Ascending aorta (tissue), 2 donors: ENCODE data around the gene SAP30L. TPM values are rescaled to one million over a fixed set of nuclear protein-coding genes. Genes with fewer than 3 reads are reported as not detected.

Source experiments
- DNase-seq, 2 donors: peaks; one replicate each; pipeline ENCODE4 v3.0.0-alpha.2; 2019; ENCODE audit warnings: low spot score in 2 of 2
- H3K27ac ChIP-seq, 2 donors: fragments of 200-600 bp; sonication (generic); one replicate each; pipeline ENCODE4 v1.5.1; 2016 to 2017; ENCODE audit warnings: mild to moderate bottlenecking in 1 of 2
- H3K27me3 ChIP-seq: fragments of 200-600 bp; sonication (generic); one replicate; pipeline ENCODE4 v1.5.1; 2017
- H3K36me3 ChIP-seq, 2 donors: fragments of 200-600 bp; sonication (generic); one replicate each; pipeline ENCODE4 v1.5.1; 2016
- H3K4me1 ChIP-seq, 2 donors: fragments of 200-600 bp; sonication (generic); one replicate each; pipeline ENCODE4 v1.5.1; 2016 to 2017; ENCODE audit warnings: mild to moderate bottlenecking in 1 of 2
- H3K4me3 ChIP-seq, 2 donors: fragments of 200-600 bp; sonication (generic); one replicate each; pipeline ENCODE4 v1.5.1; 2016 to 2017; ENCODE audit warnings: mild to moderate bottlenecking in 1 of 2
- H3K9me3 ChIP-seq, 2 donors: fragments of 200-600 bp; sonication (generic); one replicate each; pipeline ENCODE4 v1.5.1; 2016
- intact Hi-C: fragments of 100-400 bp; cut with DNase I; formaldehyde crosslinking; loops from one replicate; pipeline ENCODE4 v1.15.1; 2023
- total RNA-seq: library from RNA; depleted of rRNA; stranded (reverse); fragments of >200 nt; gene quantifications from one replicate; pipeline ENCODE4 v1.1.0, GENCODE V29; 2016
- TF ChIP-seq, protein P1 (sequence below), 3 experiments: fragments of 200-600 bp in 2 of 3; fragments of 450-650 bp in 1 of 3; sonication (generic) in 2 of 3; IDR thresholded peaks; one replicate each; pipeline ENCODE4 v1.5.1; 2016 to 2019; ENCODE audit warnings: antibody characterized with exemption in 3 of 3, mild to moderate bottlenecking in 1 of 3, moderate library complexity in 1 of 3

SAP30L gene
- total RNA-seq, 1 donor from 2014 or later = 36.5 TPM

- TF ChIP-seq, protein P1, sequence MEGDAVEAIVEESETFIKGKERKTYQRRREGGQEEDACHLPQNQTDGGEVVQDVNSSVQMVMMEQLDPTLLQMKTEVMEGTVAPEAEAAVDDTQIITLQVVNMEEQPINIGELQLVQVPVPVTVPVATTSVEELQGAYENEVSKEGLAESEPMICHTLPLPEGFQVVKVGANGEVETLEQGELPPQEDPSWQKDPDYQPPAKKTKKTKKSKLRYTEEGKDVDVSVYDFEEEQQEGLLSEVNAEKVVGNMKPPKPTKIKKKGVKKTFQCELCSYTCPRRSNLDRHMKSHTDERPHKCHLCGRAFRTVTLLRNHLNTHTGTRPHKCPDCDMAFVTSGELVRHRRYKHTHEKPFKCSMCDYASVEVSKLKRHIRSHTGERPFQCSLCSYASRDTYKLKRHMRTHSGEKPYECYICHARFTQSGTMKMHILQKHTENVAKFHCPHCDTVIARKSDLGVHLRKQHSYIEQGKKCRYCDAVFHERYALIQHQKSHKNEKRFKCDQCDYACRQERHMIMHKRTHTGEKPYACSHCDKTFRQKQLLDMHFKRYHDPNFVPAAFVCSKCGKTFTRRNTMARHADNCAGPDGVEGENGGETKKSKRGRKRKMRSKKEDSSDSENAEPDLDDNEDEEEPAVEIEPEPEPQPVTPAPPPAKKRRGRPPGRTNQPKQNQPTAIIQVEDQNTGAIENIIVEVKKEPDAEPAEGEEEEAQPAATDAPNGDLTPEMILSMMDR (IDR thresholded peaks at IDR 0.05) = no peak
- peaks cover 4 to 24% of the 10 kb centered on the region in 2 donors for H3K4me1 ChIP-seq
- no peaks in the 10 kb centered on the region for H3K27me3 ChIP-seq
- H3K4me3 ChIP-seq = peak overlapping the region; percentile 97 to 99
- peaks cover 0 to 15% of the 10 kb centered on the region in 2 donors for H3K36me3 ChIP-seq
- intact Hi-C loops = loop anchor here (1.0 to 10.0 kb wide), 4 partner anchors 76 to 410 kb away; partner anchors contain the start of genes CNOT8, FAXDC2 and LARP1
- DNase-seq = peak in 1 of 2 donors; percentile 65
- peak overlapping the region; percentile 79 to 92 for H3K27ac ChIP-seq
- no peaks in the 10 kb centered on the region for H3K9me3 ChIP-seq
These were observed 1.0 kb upstream of the SAP30L start for GRCh38 chr5:154444556-154445421.

DNA sequence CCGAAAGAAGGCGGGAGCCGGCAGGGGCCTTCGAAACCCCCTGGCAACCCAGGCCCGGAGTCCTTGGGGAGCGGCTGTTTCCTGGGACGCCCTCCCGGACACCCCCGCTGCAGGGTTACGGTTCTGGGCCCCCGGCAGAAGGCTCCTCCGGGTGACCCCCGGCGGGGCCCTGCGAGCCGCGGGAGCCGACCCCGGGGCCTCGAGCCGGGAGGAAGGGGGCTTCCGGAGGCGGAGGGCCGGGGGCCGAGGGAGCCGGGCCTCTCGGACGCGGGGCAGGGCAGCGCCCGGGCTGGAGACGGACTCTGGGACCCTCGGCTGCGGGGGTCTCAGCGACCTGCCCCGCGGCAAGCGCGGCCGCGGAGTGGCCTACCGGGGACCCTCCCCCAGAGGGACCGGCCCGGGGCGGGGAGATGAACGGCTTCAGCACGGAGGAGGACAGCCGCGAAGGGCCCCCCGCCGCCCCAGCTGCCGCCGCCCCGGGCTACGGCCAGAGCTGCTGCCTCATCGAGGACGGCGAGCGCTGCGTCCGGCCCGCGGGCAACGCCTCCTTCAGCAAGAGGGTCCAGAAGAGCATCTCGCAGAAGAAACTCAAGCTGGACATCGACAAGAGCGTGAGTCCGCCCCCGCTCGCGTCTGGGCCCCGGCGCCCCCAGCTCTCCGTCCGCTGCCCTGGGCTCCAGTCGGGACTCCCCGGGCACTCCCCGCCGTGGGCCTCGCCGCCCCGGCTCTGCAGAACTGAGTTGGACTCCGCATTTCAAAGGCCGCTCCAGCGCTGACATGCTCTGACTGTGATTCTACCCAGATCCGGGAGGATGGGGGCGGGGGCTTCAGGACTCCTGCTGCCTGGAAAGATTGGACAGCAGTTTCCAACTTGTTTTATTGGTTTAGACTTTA is 645 bp downstream of the SAP30L start:
- TF ChIP-seq, protein P1 (IDR thresholded peaks at IDR 0.05) = no peak
- intact Hi-C loops = loop anchor here (5.0 to 10.0 kb wide), 3 partner anchors 259 to 408 kb away; partner anchors contain the start of genes CNOT8, FAXDC2 and LARP1
- Histone ChIP-seq H3K4me3 (peak overlapping the region; percentile 97 to 99), H3K27ac (peak overlapping the region; percentile 86 to 92), H3K9me3 (no peaks in the 10 kb centered on the region), H3K4me1 (peaks cover 4 to 24% of the 10 kb centered on the region in 2 donors), H3K36me3 (peaks cover 6 to 16% of the 10 kb centered on the region in 2 donors), H3K27me3 (no peaks in the 10 kb centered on the region)
- DNase-seq = peak in 1 of 2 donors; percentile 83

- TF ChIP-seq, protein P1 (IDR thresholded peaks at IDR 0.05) = no peak
- no peak for DNase-seq
- H3K4me1 ChIP-seq = peaks cover 4 to 24% of the 10 kb centered on the region in 2 donors
- intact Hi-C loops = loop anchor here (5.0 to 10.0 kb wide), 3 partner anchors 260 to 408 kb away; partner anchors contain the start of genes CNOT8, FAXDC2 and LARP1
- H3K9me3 ChIP-seq = no peaks in the 10 kb centered on the region
- H3K27ac ChIP-seq = peak overlapping the region; percentile 86 to 92
- peaks cover 12 to 18% of the 10 kb centered on the region in 2 donors for H3K36me3 ChIP-seq
- no peaks in the 10 kb centered on the region for H3K27me3 ChIP-seq
- peak overlapping the region; percentile 97 to 99 for H3K4me3 ChIP-seq
These were observed 1.4 kb downstream of the SAP30L start for GRCh38 chr5:154447089-154447725.

DNA sequence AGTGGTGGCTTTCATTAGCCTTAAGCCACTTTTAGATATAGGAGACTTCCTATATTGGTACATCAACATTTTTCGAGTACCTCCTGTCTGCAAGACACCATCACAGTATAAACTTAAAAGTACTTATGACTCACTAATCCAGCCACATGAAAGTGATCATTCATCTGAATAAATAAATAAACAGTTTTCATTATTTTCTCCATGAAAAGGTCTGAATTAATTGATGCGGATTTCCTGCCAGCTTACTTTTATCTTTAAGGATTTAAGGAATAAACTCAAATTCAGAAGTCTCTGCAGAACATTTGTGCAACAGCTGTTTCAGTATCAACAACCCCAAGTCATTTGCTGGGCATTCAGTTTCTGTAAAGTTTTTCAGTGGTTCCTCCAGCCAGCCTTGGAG is 4.0 kb downstream of the SAP30L start:
- intact Hi-C loops = loop anchor here (5.0 to 10.0 kb wide), 3 partner anchors 262 to 405 kb away; partner anchors contain the start of genes CNOT8, FAXDC2 and LARP1
- peaks cover 36 to 42% of the 10 kb centered on the region in 2 donors for H3K36me3 ChIP-seq
- no peak for DNase-seq

More for the DNA sequence above, 4.0 kb downstream of the SAP30L start:
- Histone ChIP-seq H3K27me3 (no peaks in the 10 kb centered on the region), H3K27ac (no peak overlapping the region), H3K4me3 (no peak overlapping the region), H3K4me1 (peaks cover 4 to 18% of the 10 kb centered on the region in 2 donors), H3K9me3 (no peaks in the 10 kb centered on the region)
- TF ChIP-seq, protein P1 (IDR thresholded peaks at IDR 0.05) = no peak
